OCI-LY1 (cell line): ENCODE results near the gene C11orf58.

Experiments
- CTCF ChIP-seq: fragments of 200-600 bp; sonication (generic), shearing (Covaris generic); IDR thresholded peaks from 2 replicates; pipeline ENCODE4 v1.5.1; 2017; ENCODE audit warnings: mild to moderate bottlenecking, antibody characterized with exemption, low read length, moderate library complexity, mixed read lengths
- EZH2 ChIP-seq: fragments of 200-600 bp; sonication (generic), shearing (Covaris generic); IDR thresholded peaks from 2 replicates; pipeline ENCODE4 v1.8.0; 2017; ENCODE audit warnings: borderline replicate concordance, mixed run types, mild to moderate bottlenecking, antibody characterized with exemption, low read length, moderate library complexity, mixed read lengths

- TF ChIP-seq CTCF (no peak), EZH2 (no peak)
Measured at GRCh38 chr11:16727806-16728205, 10.6 kb upstream of the C11orf58 start.
